ENCODE results near the gene SNTG2. TPM values are rescaled to one million over a fixed set of nuclear protein-coding genes. Genes with fewer than 3 reads are reported as not detected.

The SNTG2 gene
- total and polyA plus RNA-seq, 2 donors (not counting 3 experiments of a cell fraction or from before 2014, with no cell fraction given): not detected

- H4K20me1 ChIP-seq (replicated peaks; ENCODE audit: control insufficient read depth, extremely low read depth, insufficient read depth, low read length): no peaks in the 10 kb centered on the region
- no peaks in the 10 kb centered on the region for H3K4me1 ChIP-seq (ENCODE audit: control insufficient read depth, extremely low read depth, insufficient read depth, low read length)
- DNase-seq (ENCODE audit: low read depth, low spot score): no peak
- intact Hi-C loops (cut with micrococcal nuclease): no loop called here
- H3K9me1 ChIP-seq (replicated peaks; ENCODE audit: control insufficient read depth, extremely low read depth, insufficient read depth, low read length): no peaks in the 10 kb centered on the region
- no peak for FAIRE-seq
- dilution Hi-C loops (cut with MboI; ENCODE audit: extremely low pct_ligation_motif_present, low sequenced_read_pairs): no loop called here
- no peak overlapping the region for H3K4me3 ChIP-seq (replicated peaks in 1 of 3; ENCODE audit: insufficient read depth in 1 of 3, low read depth in 1 of 3, low read length in 3 of 3)
- CTCF ChIA-PET: interaction anchor here (0.7 kb wide), 1 partner anchor 12 kb away, joined by 5 read pairs; no protein-coding TSS in a partner anchor
- H3K4me2 ChIP-seq (ENCODE audit: insufficient read depth, low read length): no peak overlapping the region
- BruUV-seq (replicated peaks): no TSS peak
- POLR2A ChIA-PET: no interaction called here
- H2AFZ ChIP-seq (ENCODE audit: low read depth, low read length): no peak overlapping the region
- no peak overlapping the region for H3K27ac ChIP-seq (ENCODE audit: insufficient read depth, low read depth, low read length)
- H3K36me3 ChIP-seq (ENCODE audit: control insufficient read depth in 2 of 2, extremely low read depth in 1 of 2, insufficient read depth in 2 of 2, low read length in 2 of 2): no peaks in the 10 kb centered on the region
- H3K27me3 ChIP-seq (ENCODE audit: control insufficient read depth in 2 of 2, insufficient read depth in 2 of 2, low read length in 2 of 2): no peaks in the 10 kb centered on the region
- no peaks in the 10 kb centered on the region for H3K79me2 ChIP-seq (ENCODE audit: control insufficient read depth, insufficient read depth, low read length)
- TF ChIP-seq GATA2 (IDR thresholded peaks at IDR 0.05; ENCODE audit: insufficient read depth, insufficient read length, low read depth, low read length) (no peak), MAX (IDR thresholded peaks at IDR 0.05; ENCODE audit: insufficient read depth, insufficient read length) (no peak)
- H3K9ac ChIP-seq (replicated peaks; ENCODE audit: extremely low read depth, insufficient read depth, low read length): no peak overlapping the region
- peaks cover 6% of the 10 kb centered on the region for H3K9me3 ChIP-seq (replicated peaks; ENCODE audit: control insufficient read depth, insufficient read depth, low read length)
These were observed 121.6 kb downstream of the SNTG2 start for GRCh38 chr2:1072250-1072649.

GRCh38 chr2:1077911-1078310 lies 127.3 kb downstream of the SNTG2 start:
- H2AFZ ChIP-seq (ENCODE audit: low read depth, low read length): no peak overlapping the region
- no peak overlapping the region for H3K9ac ChIP-seq (replicated peaks; ENCODE audit: extremely low read depth, insufficient read depth, low read length)
- BruUV-seq (replicated peaks): no TSS peak
- no peaks in the 10 kb centered on the region for H3K27me3 ChIP-seq (ENCODE audit: control insufficient read depth in 2 of 2, insufficient read depth in 2 of 2, low read length in 2 of 2)
- H3K9me3 ChIP-seq (replicated peaks; ENCODE audit: control insufficient read depth, insufficient read depth, low read length): peaks cover 12% of the 10 kb centered on the region
- H3K4me2 ChIP-seq (ENCODE audit: insufficient read depth, low read length): no peak overlapping the region
- H3K4me1 ChIP-seq (ENCODE audit: control insufficient read depth, extremely low read depth, insufficient read depth, low read length): no peaks in the 10 kb centered on the region
- no peaks in the 10 kb centered on the region for H3K9me1 ChIP-seq (replicated peaks; ENCODE audit: control insufficient read depth, extremely low read depth, insufficient read depth, low read length)
- no peak for TF ChIP-seq EZH2 (IDR thresholded peaks at IDR 0.05; ENCODE audit: borderline replicate concordance, low read depth, low read length, severe bottlenecking)
- TF ChIP-seq MAX (IDR thresholded peaks at IDR 0.05; ENCODE audit: insufficient read depth, insufficient read length): no peak
- no peak for TF ChIP-seq MYC (IDR thresholded peaks at IDR 0.05; ENCODE audit: low read depth, low read length)
- no peak for TF ChIP-seq FOS (IDR thresholded peaks at IDR 0.05; ENCODE audit: borderline replicate concordance, insufficient read depth, low read length)
- TF ChIP-seq JUN (IDR thresholded peaks at IDR 0.05; ENCODE audit: borderline replicate concordance, insufficient read depth, insufficient read length, low read depth): no peak
- TF ChIP-seq GATA2 (IDR thresholded peaks at IDR 0.05; ENCODE audit: insufficient read depth, insufficient read length, low read depth, low read length): no peak
- no peak for TF ChIP-seq CTCF (IDR thresholded peaks at IDR 0.05; ENCODE audit: extremely low read depth in 1 of 2, insufficient read depth in 1 of 2, low read depth in 1 of 2, low read length in 2 of 2)
- no peak for TF ChIP-seq POLR2AphosphoS5 (IDR thresholded peaks at IDR 0.05; ENCODE audit: insufficient read depth, low read depth, low read length)
- TF ChIP-seq POLR2A (IDR thresholded peaks at IDR 0.05; ENCODE audit: low read depth, low read length): no peak
- DNase-seq (ENCODE audit: low read depth, low spot score) (no peak), FAIRE-seq (no peak)
- no peaks in the 10 kb centered on the region for H3K79me2 ChIP-seq (ENCODE audit: control insufficient read depth, insufficient read depth, low read length)
- ChIA-PET POLR2A (no interaction called here), CTCF (no interaction called here)
- no peak overlapping the region for H3K27ac ChIP-seq (ENCODE audit: insufficient read depth, low read depth, low read length)
- H3K36me3 ChIP-seq (ENCODE audit: control insufficient read depth in 2 of 2, extremely low read depth in 1 of 2, insufficient read depth in 2 of 2, low read length in 2 of 2): no peaks in the 10 kb centered on the region
- no peak overlapping the region for H3K4me3 ChIP-seq (replicated peaks in 1 of 3; ENCODE audit: insufficient read depth in 1 of 3, low read depth in 1 of 3, low read length in 3 of 3)
- intact Hi-C loops (cut with micrococcal nuclease): no loop called here
- dilution Hi-C loops (cut with MboI; ENCODE audit: extremely low pct_ligation_motif_present, low sequenced_read_pairs): no loop called here
- H4K20me1 ChIP-seq (replicated peaks; ENCODE audit: control insufficient read depth, extremely low read depth, insufficient read depth, low read length): no peaks in the 10 kb centered on the region
